ENCODE measurements around the gene SMIM13. TPM values are rescaled to one million over a fixed set of nuclear protein-coding genes. Genes with fewer than 3 reads are reported as not detected.

SMIM13 gene
- total RNA-seq, 1 experiment from 2014 or later: 15.7 TPM

DNA sequence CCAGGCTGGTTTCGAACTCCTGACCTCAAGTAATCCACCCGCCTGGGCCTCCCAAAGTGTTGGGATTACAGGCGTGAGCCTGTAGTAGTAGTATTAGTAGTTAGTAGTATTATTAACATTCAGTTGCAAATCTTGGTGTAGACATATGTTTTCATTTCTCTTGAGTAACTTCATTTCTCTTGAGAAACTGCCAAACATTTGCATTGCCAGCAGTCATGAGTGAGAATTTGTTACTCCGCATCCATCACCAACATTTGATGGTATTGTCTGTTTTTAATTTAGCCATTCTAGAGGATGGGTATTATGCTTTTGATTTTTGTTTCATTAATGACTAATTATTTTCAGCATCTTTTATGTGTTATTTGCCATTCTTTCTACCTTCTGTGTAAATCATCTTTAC is 19.4 kb downstream of the SMIM13 start:
- CTCF ChIA-PET: no interaction called here
- Histone ChIP-seq H3K27me3 (ENCODE audit: insufficient read depth, low read length) (no peaks in the 10 kb centered on the region), H3K4me3 (replicated peaks in 1 of 2; ENCODE audit: low read depth in 1 of 2, low read length in 2 of 2) (no peak overlapping the region), H3K4me1 (ENCODE audit: control insufficient read depth in 1 of 2, insufficient read depth in 2 of 2, low read length in 2 of 2) (peaks cover 0 to 18% of the 10 kb centered on the region in 2 experiments; a peak in 2 of 4 replicates), H3K27ac (ENCODE audit: low read depth, low read length) (no peak overlapping the region), H3K9me3 (ENCODE audit: control insufficient read depth in 1 of 2, insufficient read depth in 1 of 2, low read depth in 1 of 2, low read length in 2 of 2) (no peaks in the 10 kb centered on the region), H2AFZ (ENCODE audit: low read depth, low read length, poor library complexity, severe bottlenecking) (no peak overlapping the region), H3K4me2 (ENCODE audit: low read length) (no peak overlapping the region), H3K79me2 (ENCODE audit: insufficient read depth, low read length) (peaks cover 92% of the 10 kb centered on the region), H3K36me3 (ENCODE audit: control insufficient read depth in 1 of 2, insufficient read depth in 2 of 2, low read length in 2 of 2) (no peaks in the 10 kb centered on the region), H3K9me2 (ENCODE audit: insufficient read depth) (no peaks in the 10 kb centered on the region), H3K9ac (ENCODE audit: low read length) (no peak overlapping the region), H4K20me1 (ENCODE audit: insufficient read depth) (0 out of 2 replicates have a peak, but pooled peaks cover 3% of the 10 kb centered on the region)
- TF ChIP-seq, protein P1, sequence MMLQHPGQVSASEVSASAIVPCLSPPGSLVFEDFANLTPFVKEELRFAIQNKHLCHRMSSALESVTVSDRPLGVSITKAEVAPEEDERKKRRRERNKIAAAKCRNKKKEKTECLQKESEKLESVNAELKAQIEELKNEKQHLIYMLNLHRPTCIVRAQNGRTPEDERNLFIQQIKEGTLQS (IDR thresholded peaks at IDR 0.05): no peak
- TF ChIP-seq RAD21 (IDR thresholded peaks at IDR 0.05; ENCODE audit: low read depth) (no peak), TCF7L2 (IDR thresholded peaks at IDR 0.05; ENCODE audit: borderline replicate concordance, extremely low read depth, insufficient read depth, insufficient read length) (no peak), ZNF274 (IDR thresholded peaks at IDR 0.05; ENCODE audit: low read depth, low read length) (no peak), SP1 (IDR thresholded peaks at IDR 0.05; ENCODE audit: low read depth) (no peak), EZH2 (IDR thresholded peaks at IDR 0.05) (no peak), POLR2AphosphoS5 (IDR thresholded peaks at IDR 0.05; ENCODE audit: low read depth, low read length) (no peak), ZFX (IDR thresholded peaks at IDR 0.05) (no peak), CBX3 (IDR thresholded peaks at IDR 0.05; ENCODE audit: low read depth) (no peak), JUND (IDR thresholded peaks at IDR 0.05) (no peak), SIN3A (IDR thresholded peaks at IDR 0.05; ENCODE audit: low read depth) (no peak), SRF (IDR thresholded peaks at IDR 0.05; ENCODE audit: low read depth) (no peak), POLR2A (IDR thresholded peaks at IDR 0.05; ENCODE audit: borderline replicate concordance, extremely low read depth, insufficient read depth, insufficient read length) (no peak), ELF1 (IDR thresholded peaks at IDR 0.05; ENCODE audit: borderline replicate concordance, low read depth) (no peak), EZH2phosphoT487 (IDR thresholded peaks at IDR 0.05; ENCODE audit: borderline replicate concordance) (no peak), YY1 (IDR thresholded peaks at IDR 0.05; ENCODE audit: extremely low read depth, insufficient replicate concordance, low read depth, low read length) (no peak), CEBPB (IDR thresholded peaks at IDR 0.05; ENCODE audit: low read depth) (no peak), FOSL1 (IDR thresholded peaks at IDR 0.05; ENCODE audit: low read depth) (no peak)
- TF ChIP-seq, protein P2, sequence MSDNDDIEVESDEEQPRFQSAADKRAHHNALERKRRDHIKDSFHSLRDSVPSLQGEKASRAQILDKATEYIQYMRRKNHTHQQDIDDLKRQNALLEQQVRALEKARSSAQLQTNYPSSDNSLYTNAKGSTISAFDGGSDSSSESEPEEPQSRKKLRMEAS (IDR thresholded peaks at IDR 0.05): no peak
- TF ChIP-seq, protein P3, sequence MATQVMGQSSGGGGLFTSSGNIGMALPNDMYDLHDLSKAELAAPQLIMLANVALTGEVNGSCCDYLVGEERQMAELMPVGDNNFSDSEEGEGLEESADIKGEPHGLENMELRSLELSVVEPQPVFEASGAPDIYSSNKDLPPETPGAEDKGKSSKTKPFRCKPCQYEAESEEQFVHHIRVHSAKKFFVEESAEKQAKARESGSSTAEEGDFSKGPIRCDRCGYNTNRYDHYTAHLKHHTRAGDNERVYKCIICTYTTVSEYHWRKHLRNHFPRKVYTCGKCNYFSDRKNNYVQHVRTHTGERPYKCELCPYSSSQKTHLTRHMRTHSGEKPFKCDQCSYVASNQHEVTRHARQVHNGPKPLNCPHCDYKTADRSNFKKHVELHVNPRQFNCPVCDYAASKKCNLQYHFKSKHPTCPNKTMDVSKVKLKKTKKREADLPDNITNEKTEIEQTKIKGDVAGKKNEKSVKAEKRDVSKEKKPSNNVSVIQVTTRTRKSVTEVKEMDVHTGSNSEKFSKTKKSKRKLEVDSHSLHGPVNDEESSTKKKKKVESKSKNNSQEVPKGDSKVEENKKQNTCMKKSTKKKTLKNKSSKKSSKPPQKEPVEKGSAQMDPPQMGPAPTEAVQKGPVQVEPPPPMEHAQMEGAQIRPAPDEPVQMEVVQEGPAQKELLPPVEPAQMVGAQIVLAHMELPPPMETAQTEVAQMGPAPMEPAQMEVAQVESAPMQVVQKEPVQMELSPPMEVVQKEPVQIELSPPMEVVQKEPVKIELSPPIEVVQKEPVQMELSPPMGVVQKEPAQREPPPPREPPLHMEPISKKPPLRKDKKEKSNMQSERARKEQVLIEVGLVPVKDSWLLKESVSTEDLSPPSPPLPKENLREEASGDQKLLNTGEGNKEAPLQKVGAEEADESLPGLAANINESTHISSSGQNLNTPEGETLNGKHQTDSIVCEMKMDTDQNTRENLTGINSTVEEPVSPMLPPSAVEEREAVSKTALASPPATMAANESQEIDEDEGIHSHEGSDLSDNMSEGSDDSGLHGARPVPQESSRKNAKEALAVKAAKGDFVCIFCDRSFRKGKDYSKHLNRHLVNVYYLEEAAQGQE (IDR thresholded peaks at IDR 0.05; ENCODE audit: low read depth): no peak
- DNase-seq (ENCODE audit: low read depth, low spot score) (no peak), ATAC-seq (no peak)
- RAD21 ChIA-PET (ENCODE audit: low non-redundant PET in 1 of 2, low total read pairs in 2 of 2, uncharacterized antibody in 2 of 2, unreplicated experiment in 2 of 2): no interaction called here
- BruUV-seq (replicated peaks): no TSS peak
- POLR2A ChIA-PET: no interaction called here
- intact Hi-C loops (cut with micrococcal nuclease): no loop called here

Measured in HCT116 (cell line).